Measurements from ENCODE around the gene KIF21B.

DNA sequence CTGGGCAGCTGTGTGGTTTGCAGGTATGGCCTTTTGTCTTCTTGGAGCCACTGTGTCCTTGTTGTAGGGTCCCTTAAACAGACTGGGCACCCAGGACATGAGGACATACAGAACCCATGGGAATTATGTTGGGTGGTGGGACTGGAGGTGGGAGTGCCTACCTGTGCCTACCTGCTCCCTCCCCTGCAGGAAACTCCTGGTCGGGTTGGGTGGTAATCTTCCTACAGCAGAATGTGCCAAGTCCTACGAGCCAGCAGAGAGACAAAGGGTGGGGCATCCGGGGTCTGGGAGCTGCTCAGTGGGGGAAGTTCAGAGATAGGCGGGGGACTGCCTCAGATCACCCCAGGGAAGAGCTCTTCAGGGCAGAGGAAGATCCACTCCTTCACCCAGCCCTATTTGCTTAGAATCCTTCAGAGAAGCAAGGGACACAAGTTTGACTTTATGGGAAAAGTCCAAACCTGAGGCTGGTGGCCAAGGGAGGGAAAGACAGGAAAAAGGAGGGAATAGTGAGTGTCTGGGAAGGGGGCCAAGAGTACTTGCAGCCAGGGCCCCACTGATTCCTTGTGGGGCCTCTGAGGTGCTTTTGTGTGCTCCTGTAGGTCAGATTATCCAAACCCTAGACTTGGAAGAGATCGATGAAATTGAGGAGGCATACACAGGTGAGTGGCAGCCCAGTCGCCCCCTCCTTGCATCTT, 58.3 kb downstream of the KIF21B start:
- no peak for TF ChIP-seq CTBP1 (IDR thresholded peaks at IDR 0.05; ENCODE audit: borderline replicate concordance)
- TF ChIP-seq NFRKB (IDR thresholded peaks at IDR 0.05), result no peak
- TF ChIP-seq FOXA1 (IDR thresholded peaks at IDR 0.05), result no peak
- TF ChIP-seq SP1 (IDR thresholded peaks at IDR 0.05), result no peak
- no peak for TF ChIP-seq LEF1 (IDR thresholded peaks at IDR 0.05; ENCODE audit: borderline replicate concordance)

All from HEK293T (cell line).